Measurements from ENCODE around the gene CNEP1R1. TPM values are rescaled to one million over a fixed set of nuclear protein-coding genes. Genes with fewer than 3 reads are reported as not detected.

Gene CNEP1R1
- total and polyA plus RNA-seq, 2 of the 8 experiments (the other 6 are each of a cell fraction or from before 2014, with no cell fraction given): 10.6 to 13.6 TPM

DNA sequence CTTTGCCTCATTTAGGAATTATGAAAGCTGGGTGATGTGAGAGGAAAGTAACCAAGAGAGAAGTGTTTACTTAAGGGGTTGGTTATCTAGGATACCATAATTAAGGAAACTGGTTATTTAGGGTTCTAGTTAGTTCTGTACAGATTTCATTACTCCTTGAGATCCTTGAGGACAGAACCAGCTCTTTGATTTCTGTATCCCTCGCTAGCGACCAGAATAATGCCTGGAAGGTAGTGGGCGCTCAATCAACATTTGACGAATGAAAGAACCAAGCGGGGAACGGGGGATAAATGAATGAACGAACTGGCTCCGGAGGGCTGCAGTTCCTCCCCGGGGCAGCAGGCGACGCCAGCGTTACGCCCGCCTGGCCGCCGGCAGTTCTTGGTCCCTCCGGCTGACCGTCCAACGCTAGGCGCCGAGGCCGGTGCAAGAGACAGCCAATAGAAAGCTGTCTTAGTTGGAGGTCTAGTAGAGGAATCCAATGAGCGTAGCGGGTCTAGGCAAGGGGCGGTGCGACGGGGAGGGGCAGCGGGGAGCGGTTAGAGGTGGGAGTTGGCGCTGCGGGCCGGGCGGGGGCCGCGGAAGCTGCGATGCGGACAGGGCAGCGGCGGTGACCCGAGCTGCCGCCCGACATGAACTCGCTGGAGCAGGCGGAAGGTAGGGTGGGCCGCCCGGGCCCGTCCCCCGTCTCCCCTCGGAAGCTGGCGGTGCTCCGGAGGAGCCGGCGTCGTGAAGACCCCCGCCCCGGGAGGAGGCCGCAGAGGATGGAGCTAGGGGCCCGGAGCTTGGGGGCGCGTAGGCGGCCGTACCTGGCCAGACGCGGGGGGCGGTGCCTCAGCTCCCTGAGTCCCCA lies at the start of gene CNEP1R1 (continued):
- TF ChIP-seq RAD21 (IDR thresholded peaks at IDR 0.05 in 1 of 2, conservative IDR thresholded peaks at IDR 0.05 in 1 of 2; ENCODE audit: low read depth in 2 of 2, low read length in 2 of 2): peak; percentile 85 to 88
- TF ChIP-seq GTF2F1 (IDR thresholded peaks at IDR 0.05; ENCODE audit: borderline replicate concordance, low read depth, low read length): no peak
- TF ChIP-seq EZH2 (IDR thresholded peaks at IDR 0.05; ENCODE audit: low read depth, low read length, severe bottlenecking): no peak
- TF ChIP-seq, protein P1, sequence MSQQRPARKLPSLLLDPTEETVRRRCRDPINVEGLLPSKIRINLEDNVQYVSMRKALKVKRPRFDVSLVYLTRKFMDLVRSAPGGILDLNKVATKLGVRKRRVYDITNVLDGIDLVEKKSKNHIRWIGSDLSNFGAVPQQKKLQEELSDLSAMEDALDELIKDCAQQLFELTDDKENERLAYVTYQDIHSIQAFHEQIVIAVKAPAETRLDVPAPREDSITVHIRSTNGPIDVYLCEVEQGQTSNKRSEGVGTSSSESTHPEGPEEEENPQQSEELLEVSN (IDR thresholded peaks at IDR 0.05): peak; percentile 39; the same call in 1 of the 2 replicates
- no peak for TF ChIP-seq SIRT6 (IDR thresholded peaks at IDR 0.05; ENCODE audit: low read length)
- no peak for TF ChIP-seq NANOG (IDR thresholded peaks at IDR 0.05; ENCODE audit: insufficient read depth, low read depth, low read length, poor library complexity, severe bottlenecking)
- TF ChIP-seq RNF2 (IDR thresholded peaks at IDR 0.05; ENCODE audit: borderline replicate concordance, low read depth, low read length, missing control alignments, poor library complexity, severe bottlenecking): no peak
- no peak for TF ChIP-seq NRF1 (IDR thresholded peaks at IDR 0.05; ENCODE audit: low read depth, low read length)
- peak; percentile 61 for TF ChIP-seq CREB1 (IDR thresholded peaks at IDR 0.05)
- TF ChIP-seq GABPA (IDR thresholded peaks at IDR 0.05; ENCODE audit: borderline replicate concordance, insufficient read depth, low read length): no peak
- TF ChIP-seq CHD2 (IDR thresholded peaks at IDR 0.05; ENCODE audit: low read length): peak; percentile 91
- no peak for TF ChIP-seq SP4 (IDR thresholded peaks at IDR 0.05; ENCODE audit: low read length)
- TF ChIP-seq SP2 (IDR thresholded peaks at IDR 0.05; ENCODE audit: low read length): no peak
- peak in 1 of 2 experiments; percentile 71; a peak in 1 of 4 replicates for TF ChIP-seq SIN3A (conservative IDR thresholded peaks at IDR 0.05 in 1 of 2, IDR thresholded peaks at IDR 0.05 in 1 of 2; ENCODE audit: low read depth in 1 of 2, low read length in 2 of 2)
- no peak for TF ChIP-seq TEAD4 (IDR thresholded peaks at IDR 0.05; ENCODE audit: low read depth, low read length)
- TF ChIP-seq POU5F1 (IDR thresholded peaks at IDR 0.05; ENCODE audit: low read depth, low read length): no peak
- TF ChIP-seq TAF1 (IDR thresholded peaks at IDR 0.05; ENCODE audit: low read depth, low read length): peak; percentile 42; the same call in 1 of the 2 replicates
- no peak for TF ChIP-seq MAFK (IDR thresholded peaks at IDR 0.05; ENCODE audit: low read depth, low read length)
- TF ChIP-seq RBBP5 (IDR thresholded peaks at IDR 0.05; ENCODE audit: borderline replicate concordance, low read depth, low read length): peak; percentile 42; the same call in 1 of the 2 replicates
- TF ChIP-seq ASH2L (IDR thresholded peaks at IDR 0.05; ENCODE audit: low read length): peak; percentile 73
- TF ChIP-seq ZNF274 (IDR thresholded peaks at IDR 0.05; ENCODE audit: borderline replicate concordance, extremely low read depth, low read length): no peak
